Activated B cell treated with CpG ODN at 0.5 μM for 24 hours (primary cell): ENCODE data around the gene RERE. TPM values are rescaled to one million over a fixed set of nuclear protein-coding genes. Genes with fewer than 3 reads are reported as not detected.

Experiments used
- ATAC-seq: fragments of 200-7000 bp; cut with Tn5 transposase; one replicate; pipeline ENCODE4 v1.10.0; 2021; ENCODE audit warnings: low read depth, mild to moderate bottlenecking, moderate library complexity
- CTCF ChIA-PET: fragments of 350-600 bp; sonication (Branson Sonifier 250); formaldehyde crosslinking; loops from one replicate; lab custom pipeline; 2021; ENCODE audit warnings: antibody characterized with exemption; lab: Charles Lee
- POLR2A ChIA-PET: fragments of 350-600 bp; sonication (Branson Sonifier 250); formaldehyde crosslinking; loops from one replicate; lab custom pipeline; 2021; ENCODE audit warnings: antibody characterized with exemption; lab: Charles Lee
- DNase-seq: peaks from one replicate; pipeline ENCODE4 v3.0.0; 2022
- H3K27ac Mint-ChIP-seq: one replicate; pipeline ENCODE4 v1.8.0; 2020; ENCODE audit warnings: mixed read lengths
- H3K27me3 Mint-ChIP-seq: one replicate; pipeline ENCODE4 v1.8.0; 2021; ENCODE audit warnings: mixed read lengths
- H3K36me3 Mint-ChIP-seq: one replicate; pipeline ENCODE4 v1.8.0; 2021; ENCODE audit warnings: low read depth, mixed read lengths
- H3K4me1 Mint-ChIP-seq: one replicate; pipeline ENCODE4 v1.8.0; 2021; ENCODE audit warnings: mixed read lengths
- H3K4me3 Mint-ChIP-seq: one replicate; pipeline ENCODE4 v1.8.0; 2020; ENCODE audit warnings: mild to moderate bottlenecking, mixed read lengths
- H3K9me3 Mint-ChIP-seq: one replicate; pipeline ENCODE4 v1.8.0; 2020; ENCODE audit warnings: mixed read lengths
- CTCF ChIP-seq: fragments of 200-600 bp; IDR thresholded peaks from one replicate; pipeline ENCODE4 v1.8.0; 2022; ENCODE audit warnings: antibody characterized with exemption, mild to moderate bottlenecking
- intact Hi-C: fragments of 100-400 bp; cut with micrococcal nuclease; formaldehyde crosslinking; loops from one replicate; pipeline ENCODE4 v1.15.1; 2024
- total RNA-seq: library from RNA; stranded (reverse); gene quantifications from 2 replicates; pipeline ENCODE4 v1.2.3, GENCODE V29; 2022

Gene RERE
- total RNA-seq, 1 donor from 2014 or later, result 98.8 TPM

- peak; percentile 27 for ATAC-seq
- no peak for TF ChIP-seq CTCF
- DNase-seq, result peak; percentile 31
- no peaks in the 10 kb centered on the region for H3K9me3 Mint-ChIP-seq
- intact Hi-C loops, result loop anchor here (5.0 kb wide), 3 partner anchors 33 to 1003 kb away; partner anchors contain the start of gene ENO1
- peaks cover 56% of the 10 kb centered on the region for H3K4me1 Mint-ChIP-seq
- H3K4me3 Mint-ChIP-seq, result peak overlapping the region; percentile 90
- ChIA-PET CTCF (interaction anchor here (1.1 kb wide), 2 partner anchors 15 to 49 kb away, joined by 3 to 5 read pairs; no protein-coding TSS in a partner anchor), POLR2A (interaction anchor here (0.6 to 2.6 kb wide), 15 partner anchors 10 to 1231 kb away, joined by 3 to 17 read pairs (median 4); no protein-coding TSS in a partner anchor)
- H3K27me3 Mint-ChIP-seq, result no peaks in the 10 kb centered on the region
- peaks cover 3% of the 10 kb centered on the region for H3K36me3 Mint-ChIP-seq
- peak overlapping the region; percentile 96 for H3K27ac Mint-ChIP-seq
Observed at GRCh38 chr1:8424539-8425116, 392.8 kb downstream of the RERE start.

- peak overlapping the region; percentile 90 for H3K4me3 Mint-ChIP-seq
- H3K4me1 Mint-ChIP-seq, result peaks cover 48% of the 10 kb centered on the region
- no peak for TF ChIP-seq CTCF
- peak; percentile 59 for DNase-seq
- intact Hi-C loops, result loop anchor here (2.0 to 5.0 kb wide), 3 partner anchors 15 to 73 kb away; no protein-coding TSS in a partner anchor
- peaks cover 3% of the 10 kb centered on the region for H3K36me3 Mint-ChIP-seq
- peak; percentile 30 for ATAC-seq
- ChIA-PET POLR2A (interaction anchor here (0.6 to 2.6 kb wide), 14 partner anchors 10 to 627 kb away, joined by 3 to 17 read pairs (median 4); no protein-coding TSS in a partner anchor), CTCF (interaction anchor here (1.1 kb wide), 2 partner anchors 15 to 50 kb away, joined by 3 to 5 read pairs; no protein-coding TSS in a partner anchor)
- peak overlapping the region; percentile 96 for H3K27ac Mint-ChIP-seq
- H3K27me3 Mint-ChIP-seq, result no peaks in the 10 kb centered on the region
- H3K9me3 Mint-ChIP-seq, result no peaks in the 10 kb centered on the region
Observed at GRCh38 chr1:8423692-8424538, 393.5 kb downstream of the RERE start.

GRCh38 chr1:8423269-8423691 lies 394.2 kb downstream of the RERE start:
- Mint-ChIP-seq H3K27ac (no peak overlapping the region), H3K4me1 (peaks cover 42% of the 10 kb centered on the region), H3K4me3 (no peak overlapping the region), H3K27me3 (no peaks in the 10 kb centered on the region), H3K36me3 (peaks cover 8% of the 10 kb centered on the region), H3K9me3 (no peaks in the 10 kb centered on the region)
- intact Hi-C loops, result loop anchor here (2.0 to 5.0 kb wide), 3 partner anchors 14 to 74 kb away; no protein-coding TSS in a partner anchor
- no peak for TF ChIP-seq CTCF
- ChIA-PET CTCF (interaction anchor here (1.2 to 2.1 kb wide), 2 partner anchors 8 to 14 kb away, joined by 4 to 6 read pairs; no protein-coding TSS in a partner anchor), POLR2A (interaction anchor here (0.9 to 2.6 kb wide), 7 partner anchors 8 to 280 kb away, joined by 3 to 12 read pairs (median 5); no protein-coding TSS in a partner anchor)
- DNase-seq (peak; percentile 55), ATAC-seq (peak; percentile 2)

GRCh38 chr1:8422510-8423268 lies 394.8 kb downstream of the RERE start:
- ATAC-seq (no peak), DNase-seq (no peak)
- peaks cover 36% of the 10 kb centered on the region for H3K4me1 Mint-ChIP-seq
- intact Hi-C loops, result loop anchor here (2.0 to 5.0 kb wide), 3 partner anchors 14 to 74 kb away; no protein-coding TSS in a partner anchor
- TF ChIP-seq CTCF, result no peak
- no peak overlapping the region for H3K27ac Mint-ChIP-seq
- no peaks in the 10 kb centered on the region for H3K27me3 Mint-ChIP-seq
- no peak overlapping the region for H3K4me3 Mint-ChIP-seq
- ChIA-PET POLR2A (interaction anchor here (0.5 to 2.6 kb wide), 9 partner anchors 9 to 298 kb away, joined by 3 to 12 read pairs (median 5); no protein-coding TSS in a partner anchor), CTCF (interaction anchor here (1.2 to 2.1 kb wide), 2 partner anchors 8 to 13 kb away, joined by 4 to 6 read pairs; no protein-coding TSS in a partner anchor)
- peaks cover 14% of the 10 kb centered on the region for H3K36me3 Mint-ChIP-seq
- no peaks in the 10 kb centered on the region for H3K9me3 Mint-ChIP-seq
